Vagina (tissue), 2 donors: Measurements from ENCODE around the gene ABCD3. TPM values are rescaled to one million over a fixed set of nuclear protein-coding genes. Genes with fewer than 3 reads are reported as not detected.

Source experiments
- DNase-seq, 2 donors: peaks; one replicate each; pipeline ENCODE4 v3.0.0-alpha.2; 2017; ENCODE audit errors: extremely low spot score in 2 of 2
- H3K27ac ChIP-seq: fragments of 200-600 bp; sonication (generic); one replicate; pipeline ENCODE4 v1.5.1; 2019
- H3K27me3 ChIP-seq: fragments of 200-600 bp; sonication (generic); one replicate; pipeline ENCODE4 v1.5.1; 2019
- H3K36me3 ChIP-seq, 2 donors: fragments of 200-600 bp; sonication (generic); one replicate each; pipeline ENCODE4 v1.5.1; 2017 to 2019
- H3K4me1 ChIP-seq: fragments of 200-600 bp; sonication (generic); one replicate; pipeline ENCODE4 v1.5.1; 2019
- H3K4me3 ChIP-seq, 2 donors: fragments of 200-600 bp; sonication (generic); 1 replicate in 1 of 2; 2 replicates in 1 of 2; pipeline ENCODE4 v1.5.1; 2016 to 2019
- H3K9me3 ChIP-seq: fragments of 200-600 bp; sonication (generic); one replicate; pipeline ENCODE4 v1.5.1; 2019
- CTCF ChIP-seq, 3 experiments: fragments of 450-650 bp in 2 of 3; fragments of 200-600 bp in 1 of 3; sonication (generic) in 1 of 3; IDR thresholded peaks; one replicate each; pipeline ENCODE4 v1.5.1; 2017 to 2019; ENCODE audit warnings: antibody characterized with exemption in 3 of 3, mild to moderate bottlenecking in 2 of 3, moderate library complexity in 2 of 3
- POLR2A ChIP-seq, 2 donors: fragments of 450-650 bp; IDR thresholded peaks; one replicate each; pipeline ENCODE4 v1.6.1; 2017; ENCODE audit warnings: antibody characterized with exemption in 2 of 2, mild to moderate bottlenecking in 2 of 2, moderate library complexity in 2 of 2
- POLR2AphosphoS5 ChIP-seq, 2 donors: sonication (generic); formaldehyde crosslinking; IDR thresholded peaks; one replicate each; pipeline ENCODE4 v1.9.0; 2017; ENCODE audit warnings: antibody characterized with exemption in 2 of 2, mild to moderate bottlenecking in 2 of 2, low read depth in 1 of 2; ENCODE audit not compliant: insufficient read depth in 1 of 2
- intact Hi-C: fragments of 100-400 bp; cut with DNase I; formaldehyde crosslinking; loops from one replicate; pipeline ENCODE4 v1.15.1; 2023
- total RNA-seq: library from RNA; depleted of rRNA; stranded (reverse); fragments of >200 nt; gene quantifications from one replicate; pipeline ENCODE4 v1.2.3, GENCODE V29; 2016

Gene ABCD3
- total RNA-seq, 1 donor from 2014 or later = 16.2 TPM

GRCh38 chr1:94504601-94505000 is 86.4 kb downstream of the ABCD3 start:
- Histone ChIP-seq H3K4me1 (no peaks in the 10 kb centered on the region), H3K36me3 (peaks cover 0 to 17% of the 10 kb centered on the region in 2 donors), H3K27ac (no peak overlapping the region), H3K27me3 (no peaks in the 10 kb centered on the region), H3K9me3 (no peaks in the 10 kb centered on the region), H3K4me3 (no peak overlapping the region)
- TF ChIP-seq CTCF (IDR thresholded peaks at IDR 0.05) (no peak), POLR2A (IDR thresholded peaks at IDR 0.05) (no peak), POLR2AphosphoS5 (IDR thresholded peaks at IDR 0.05; ENCODE audit: insufficient read depth in 1 of 2, low read depth in 1 of 2) (no peak)
- DNase-seq = no peak
- intact Hi-C loops = no loop called here

- Histone ChIP-seq H3K36me3 (peaks cover 0 to 17% of the 10 kb centered on the region in 2 donors), H3K27me3 (no peaks in the 10 kb centered on the region), H3K4me1 (no peaks in the 10 kb centered on the region), H3K9me3 (no peaks in the 10 kb centered on the region), H3K27ac (no peak overlapping the region), H3K4me3 (no peak overlapping the region)
- intact Hi-C loops = no loop called here
- TF ChIP-seq CTCF (IDR thresholded peaks at IDR 0.05) = no peak
- no peak for TF ChIP-seq POLR2A (IDR thresholded peaks at IDR 0.05)
- no peak for TF ChIP-seq POLR2AphosphoS5 (IDR thresholded peaks at IDR 0.05; ENCODE audit: insufficient read depth in 1 of 2, low read depth in 1 of 2)
- DNase-seq = no peak
Measured at GRCh38 chr1:94512816-94513215, 94.6 kb downstream of the ABCD3 start.

- TF ChIP-seq POLR2A (IDR thresholded peaks at IDR 0.05) = no peak
- no peak for TF ChIP-seq CTCF (IDR thresholded peaks at IDR 0.05)
- TF ChIP-seq POLR2AphosphoS5 (IDR thresholded peaks at IDR 0.05; ENCODE audit: insufficient read depth in 1 of 2, low read depth in 1 of 2) = no peak
Measured at GRCh38 chr1:94514095-94514727, 96.0 kb downstream of the ABCD3 start.

GRCh38 chr1:94515296-94515947 is 97.2 kb downstream of the ABCD3 start:
- Histone ChIP-seq H3K27me3 (no peaks in the 10 kb centered on the region), H3K36me3 (peaks cover 0 to 16% of the 10 kb centered on the region in 2 donors), H3K27ac (no peak overlapping the region), H3K4me3 (no peak overlapping the region), H3K9me3 (no peaks in the 10 kb centered on the region), H3K4me1 (no peaks in the 10 kb centered on the region)
- intact Hi-C loops = loop anchor here (5.0 kb wide), 1 partner anchor 292 kb away; no protein-coding TSS in a partner anchor
- DNase-seq = no peak
- no peak for TF ChIP-seq CTCF (IDR thresholded peaks at IDR 0.05)
- no peak for TF ChIP-seq POLR2AphosphoS5 (IDR thresholded peaks at IDR 0.05; ENCODE audit: insufficient read depth in 1 of 2, low read depth in 1 of 2)
- TF ChIP-seq POLR2A (IDR thresholded peaks at IDR 0.05) = no peak

More at GRCh38 chr1:94514095-94514727, 96.0 kb downstream of the ABCD3 start:
- no peak overlapping the region for H3K27ac ChIP-seq
- H3K9me3 ChIP-seq = no peaks in the 10 kb centered on the region
- no peaks in the 10 kb centered on the region for H3K4me1 ChIP-seq
- no peak for DNase-seq
- no peak overlapping the region for H3K4me3 ChIP-seq
- peaks cover 0 to 19% of the 10 kb centered on the region in 2 donors for H3K36me3 ChIP-seq
- no peaks in the 10 kb centered on the region for H3K27me3 ChIP-seq
- intact Hi-C loops = no loop called here

- no peak overlapping the region for H3K27ac ChIP-seq
- DNase-seq = no peak
- intact Hi-C loops = loop anchor here (5.0 kb wide), 1 partner anchor 288 kb away; no protein-coding TSS in a partner anchor
- H3K9me3 ChIP-seq = no peaks in the 10 kb centered on the region
- H3K4me1 ChIP-seq = no peaks in the 10 kb centered on the region
- no peak for TF ChIP-seq POLR2AphosphoS5 (IDR thresholded peaks at IDR 0.05; ENCODE audit: insufficient read depth in 1 of 2, low read depth in 1 of 2)
- no peak for TF ChIP-seq POLR2A (IDR thresholded peaks at IDR 0.05)
- TF ChIP-seq CTCF (IDR thresholded peaks at IDR 0.05) = no peak
- no peak overlapping the region for H3K4me3 ChIP-seq
- peaks cover 0 to 10% of the 10 kb centered on the region in 2 donors for H3K36me3 ChIP-seq
- H3K27me3 ChIP-seq = no peaks in the 10 kb centered on the region
Measured at GRCh38 chr1:94519351-94519750, 101.2 kb downstream of the ABCD3 start.
